Uterus (tissue), 4 donors: ENCODE data around the gene TUBB3. TPM values are rescaled to one million over a fixed set of nuclear protein-coding genes. Genes with fewer than 3 reads are reported as not detected.

Source experiments
- DNase-seq, 2 donors: peaks; one replicate each; pipeline ENCODE4 v3.0.0-alpha.2; 2019 to 2020
- H3K27ac ChIP-seq, 2 donors: fragments of 200-600 bp; sonication (generic); 1 replicate in 1 of 2; 2 replicates in 1 of 2; pipeline ENCODE4 v1.5.1; 2016 to 2018
- H3K27me3 ChIP-seq, 2 donors: fragments of 200-600 bp; sonication (generic); one replicate each; pipeline ENCODE4 v1.5.1; 2018 to 2019; ENCODE audit warnings: control low read depth in 1 of 2
- H3K36me3 ChIP-seq, 2 donors: fragments of 200-600 bp; sonication (generic); one replicate each; pipeline ENCODE4 v1.5.1; 2019; ENCODE audit warnings: control low read depth in 1 of 2
- H3K4me1 ChIP-seq, 2 donors: fragments of 200-600 bp; sonication (generic); one replicate each; pipeline ENCODE4 v1.5.1; 2018 to 2019; ENCODE audit warnings: control low read depth in 1 of 2
- H3K4me3 ChIP-seq, 2 donors: fragments of 200-600 bp; sonication (generic); 1 replicate in 1 of 2; 2 replicates in 1 of 2; pipeline ENCODE4 v1.5.1; 2018 to 2019; ENCODE audit warnings: mild to moderate bottlenecking in 1 of 2
- H3K9me3 ChIP-seq, 2 donors: fragments of 200-600 bp; sonication (generic); one replicate each; pipeline ENCODE4 v1.5.1; 2019; ENCODE audit warnings: control low read depth in 1 of 2
- CTCF ChIP-seq, 4 experiments: fragments of 200-600 bp in 2 of 4; fragments of 450-650 bp in 2 of 4; sonication (generic) in 2 of 4; IDR thresholded peaks; one replicate each; pipeline ENCODE4 v1.5.1; 2016 to 2019; ENCODE audit warnings: antibody characterized with exemption in 4 of 4, mild to moderate bottlenecking in 2 of 4, moderate library complexity in 1 of 4
- POLR2A ChIP-seq, 2 donors: fragments of 450-650 bp; IDR thresholded peaks; one replicate each; pipeline ENCODE4 v1.6.1; 2016; ENCODE audit warnings: antibody characterized with exemption in 2 of 2, mild to moderate bottlenecking in 1 of 2, moderate library complexity in 1 of 2
- intact Hi-C: fragments of 100-400 bp; cut with DNase I; formaldehyde crosslinking; loops from one replicate; pipeline ENCODE4 v1.15.1; 2023; ENCODE audit warnings: low total_unique reads
- total RNA-seq, 4 donors: library from RNA; depleted of rRNA in 3 of 4; stranded (reverse); fragments of >200 nt in 3 of 4; gene quantifications; one replicate each; pipeline versions ENCODE4 v1.1.0 to v1.2.4, GENCODE V29; 2014 to 2023
- donor health status: DM: yes; HTN: yes; CAD: no.

The TUBB3 gene
- total RNA-seq, 4 donors from 2014 or later: 0.88 to 28.6 TPM; not detected in 2

- Histone ChIP-seq H3K9me3 (no peaks in the 10 kb centered on the region), H3K27me3 (no peaks in the 10 kb centered on the region), H3K4me1 (no peaks in the 10 kb centered on the region), H3K27ac (no peak overlapping the region), H3K4me3 (no peak overlapping the region), H3K36me3 (no peaks in the 10 kb centered on the region)
- DNase-seq: no peak
- TF ChIP-seq POLR2A (IDR thresholded peaks at IDR 0.05): no peak
- TF ChIP-seq CTCF (IDR thresholded peaks at IDR 0.05): no peak
- intact Hi-C loops: no loop called here
These were observed 39.6 kb upstream of the TUBB3 start for GRCh38 chr16:89883346-89884040.

GRCh38 chr16:89884041-89884421 is 39.1 kb upstream of the TUBB3 start:
- no peaks in the 10 kb centered on the region for H3K36me3 ChIP-seq
- no peaks in the 10 kb centered on the region for H3K4me1 ChIP-seq

GRCh38 chr16:89887243-89887642 is 35.9 kb upstream of the TUBB3 start:
- H3K4me1 ChIP-seq: no peaks in the 10 kb centered on the region
- no peak overlapping the region for H3K4me3 ChIP-seq
- no peaks in the 10 kb centered on the region for H3K27me3 ChIP-seq
- intact Hi-C loops: no loop called here
- DNase-seq: no peak
- no peak overlapping the region for H3K27ac ChIP-seq
- TF ChIP-seq CTCF (IDR thresholded peaks at IDR 0.05): no peak
- no peak for TF ChIP-seq POLR2A (IDR thresholded peaks at IDR 0.05)
- H3K36me3 ChIP-seq: no peaks in the 10 kb centered on the region
- H3K9me3 ChIP-seq: no peaks in the 10 kb centered on the region

More at GRCh38 chr16:89884041-89884421, 39.1 kb upstream of the TUBB3 start:
- TF ChIP-seq POLR2A (IDR thresholded peaks at IDR 0.05) (no peak), CTCF (IDR thresholded peaks at IDR 0.05) (no peak)
- Histone ChIP-seq H3K27me3 (no peaks in the 10 kb centered on the region), H3K9me3 (no peaks in the 10 kb centered on the region), H3K4me3 (no peak overlapping the region), H3K27ac (no peak overlapping the region)
- intact Hi-C loops: no loop called here
- DNase-seq: no peak

- intact Hi-C loops: no loop called here
- Histone ChIP-seq H3K36me3 (no peaks in the 10 kb centered on the region), H3K27ac (no peak overlapping the region), H3K27me3 (no peaks in the 10 kb centered on the region), H3K9me3 (no peaks in the 10 kb centered on the region), H3K4me3 (no peak overlapping the region), H3K4me1 (no peaks in the 10 kb centered on the region)
- no peak for TF ChIP-seq CTCF (IDR thresholded peaks at IDR 0.05)
- no peak for DNase-seq
These were observed 32.9 kb upstream of the TUBB3 start for GRCh38 chr16:89890200-89890599.

GRCh38 chr16:89890886-89891657 is 32.1 kb upstream of the TUBB3 start:
- no peaks in the 10 kb centered on the region for H3K27me3 ChIP-seq
- no peak for DNase-seq

More at GRCh38 chr16:89890886-89891657, 32.1 kb upstream of the TUBB3 start:
- intact Hi-C loops: no loop called here
- Histone ChIP-seq H3K27ac (no peak overlapping the region), H3K9me3 (no peaks in the 10 kb centered on the region), H3K4me1 (no peaks in the 10 kb centered on the region), H3K36me3 (no peaks in the 10 kb centered on the region), H3K4me3 (no peak overlapping the region)
- TF ChIP-seq POLR2A (IDR thresholded peaks at IDR 0.05) (no peak), CTCF (IDR thresholded peaks at IDR 0.05) (no peak)
